Measurements from ENCODE around the gene CLINT1. TPM values are rescaled to one million over a fixed set of nuclear protein-coding genes. Genes with fewer than 3 reads are reported as not detected.

CLINT1 gene
- total RNA-seq, 1 experiment from 2014 or later, result 69.2 TPM

DNA sequence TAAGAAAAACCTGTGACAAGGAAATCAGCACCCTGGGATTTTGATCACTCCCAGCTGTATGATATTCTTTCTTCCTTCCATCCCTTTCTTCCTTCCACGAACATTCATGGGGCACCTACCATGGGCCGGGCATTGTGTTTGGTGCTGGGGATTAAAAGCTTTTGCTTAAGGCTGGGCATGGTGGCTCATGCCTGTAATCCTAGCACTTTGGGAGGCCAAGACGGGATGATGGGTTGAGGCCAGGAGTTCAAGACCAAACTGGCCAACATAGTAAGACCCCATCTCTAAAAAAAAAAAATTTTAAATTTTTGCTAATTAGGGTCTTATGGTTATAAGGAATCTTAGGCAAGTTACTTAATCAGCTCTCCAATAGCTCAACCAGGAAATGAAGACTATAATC is 48.5 kb upstream of the CLINT1 start (continued):
- TF ChIP-seq YY1 (IDR thresholded peaks at IDR 0.05; ENCODE audit: extremely low read depth, insufficient replicate concordance, low read depth, low read length) (no peak), POLR2A (IDR thresholded peaks at IDR 0.05; ENCODE audit: borderline replicate concordance, extremely low read depth, insufficient read depth, insufficient read length) (no peak), CEBPB (IDR thresholded peaks at IDR 0.05; ENCODE audit: low read depth) (no peak)

DNA sequence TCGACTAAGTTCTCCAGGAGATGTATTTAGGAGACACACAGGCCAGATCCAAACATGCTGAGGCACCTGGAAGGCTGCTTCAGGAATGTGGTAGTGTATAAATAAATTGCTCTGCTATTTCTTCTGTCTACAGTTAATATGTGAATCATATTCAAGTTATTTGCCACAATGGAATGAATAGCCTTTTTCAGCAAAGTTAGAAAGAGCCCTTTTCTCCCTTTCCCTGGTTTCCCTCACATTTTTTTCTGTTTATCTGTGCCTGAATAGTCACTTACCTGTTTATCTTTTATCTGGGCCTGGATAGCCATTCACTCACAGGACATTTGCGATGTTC is 44.1 kb upstream of the CLINT1 start:
- ATAC-seq (no peak), DNase-seq (ENCODE audit: low read depth, low spot score) (no peak)
- ChIA-PET POLR2A (no interaction called here), CTCF (no interaction called here), RAD21 (ENCODE audit: low non-redundant PET in 1 of 2, low total read pairs in 2 of 2, uncharacterized antibody in 2 of 2, unreplicated experiment in 2 of 2) (no interaction called here)
- intact Hi-C loops (cut with micrococcal nuclease), result no loop called here
- H2AFZ ChIP-seq (ENCODE audit: low read depth, low read length, poor library complexity, severe bottlenecking), result no peak overlapping the region
- no peaks in the 10 kb centered on the region for H3K79me2 ChIP-seq (ENCODE audit: insufficient read depth, low read length)
- no peaks in the 10 kb centered on the region for H3K27me3 ChIP-seq (ENCODE audit: insufficient read depth, low read length)
- H3K4me1 ChIP-seq (ENCODE audit: control insufficient read depth in 1 of 2, insufficient read depth in 2 of 2, low read length in 2 of 2), result no peaks in the 10 kb centered on the region
- no TSS peak for BruUV-seq (replicated peaks)
- H3K4me2 ChIP-seq (ENCODE audit: low read length), result no peak overlapping the region
- H4K20me1 ChIP-seq (ENCODE audit: insufficient read depth), result no peaks in the 10 kb centered on the region
- no peaks in the 10 kb centered on the region for H3K9me3 ChIP-seq (ENCODE audit: control insufficient read depth in 1 of 2, insufficient read depth in 1 of 2, low read depth in 1 of 2, low read length in 2 of 2)
- no peak overlapping the region for H3K4me3 ChIP-seq (replicated peaks in 1 of 2; ENCODE audit: low read depth in 1 of 2, low read length in 2 of 2)
- TF ChIP-seq CBX3 (IDR thresholded peaks at IDR 0.05; ENCODE audit: low read depth) (no peak), TCF7L2 (IDR thresholded peaks at IDR 0.05; ENCODE audit: borderline replicate concordance, extremely low read depth, insufficient read depth, insufficient read length) (no peak), CEBPB (IDR thresholded peaks at IDR 0.05; ENCODE audit: low read depth) (no peak), EZH2 (IDR thresholded peaks at IDR 0.05) (no peak), EGR1 (IDR thresholded peaks at IDR 0.05; ENCODE audit: low read depth) (no peak), POLR2AphosphoS5 (IDR thresholded peaks at IDR 0.05; ENCODE audit: low read depth, low read length) (no peak), SRF (IDR thresholded peaks at IDR 0.05; ENCODE audit: low read depth) (no peak), SIN3A (IDR thresholded peaks at IDR 0.05; ENCODE audit: low read depth) (no peak)
- no peaks in the 10 kb centered on the region for H3K36me3 ChIP-seq (ENCODE audit: control insufficient read depth in 1 of 2, insufficient read depth in 2 of 2, low read length in 2 of 2)
- H3K9ac ChIP-seq (ENCODE audit: low read length), result no peak overlapping the region
- no peak overlapping the region for H3K27ac ChIP-seq (ENCODE audit: low read depth, low read length)
- no peaks in the 10 kb centered on the region for H3K9me2 ChIP-seq (ENCODE audit: insufficient read depth)

DNA sequence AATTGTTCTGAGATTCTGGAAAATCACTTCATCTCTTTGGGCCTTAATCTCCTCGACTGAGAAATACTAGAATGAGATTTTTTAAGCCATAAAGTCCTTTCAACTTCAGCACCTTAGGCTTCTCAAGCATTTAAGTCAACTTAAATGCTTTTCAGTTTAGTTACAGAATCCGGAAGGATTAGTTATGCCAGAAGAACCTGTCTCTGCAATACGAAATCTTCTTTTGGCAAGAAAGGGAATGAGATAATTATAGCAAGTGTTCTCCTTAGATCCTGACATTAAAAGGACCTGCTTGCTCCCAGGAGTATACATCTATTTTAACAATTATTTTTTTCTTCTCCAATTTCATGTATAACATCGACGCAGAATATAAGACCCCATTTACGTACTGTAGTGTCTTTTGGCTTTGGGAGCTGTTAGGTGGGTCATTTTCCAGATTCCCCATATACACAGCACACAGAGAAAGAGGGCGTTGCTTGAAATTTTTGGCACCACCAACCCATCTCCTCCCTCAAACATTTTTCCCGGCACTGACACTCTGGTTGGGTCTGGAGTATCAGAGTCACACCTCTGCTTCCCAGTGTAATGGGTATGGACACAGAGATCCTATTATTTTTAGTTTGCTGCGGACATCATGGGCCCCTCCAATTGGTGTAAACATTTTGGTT is 43.6 kb upstream of the CLINT1 start:
- H2AFZ ChIP-seq (ENCODE audit: low read depth, low read length, poor library complexity, severe bottlenecking), result no peak overlapping the region
- no peaks in the 10 kb centered on the region for H3K4me1 ChIP-seq (ENCODE audit: control insufficient read depth in 1 of 2, insufficient read depth in 2 of 2, low read length in 2 of 2)
- TF ChIP-seq ZFX (IDR thresholded peaks at IDR 0.05) (no peak), POLR2AphosphoS5 (IDR thresholded peaks at IDR 0.05; ENCODE audit: low read depth, low read length) (no peak), ZNF274 (IDR thresholded peaks at IDR 0.05; ENCODE audit: low read depth, low read length) (no peak), ELF1 (IDR thresholded peaks at IDR 0.05; ENCODE audit: borderline replicate concordance, low read depth) (no peak), FOSL1 (IDR thresholded peaks at IDR 0.05; ENCODE audit: low read depth) (no peak), CEBPB (IDR thresholded peaks at IDR 0.05; ENCODE audit: low read depth) (no peak), JUND (IDR thresholded peaks at IDR 0.05) (no peak), RAD21 (IDR thresholded peaks at IDR 0.05; ENCODE audit: low read depth) (no peak), YY1 (IDR thresholded peaks at IDR 0.05; ENCODE audit: extremely low read depth, insufficient replicate concordance, low read depth, low read length) (no peak), EZH2 (IDR thresholded peaks at IDR 0.05) (no peak), SP1 (IDR thresholded peaks at IDR 0.05; ENCODE audit: low read depth) (no peak)
- TF ChIP-seq, protein P1, sequence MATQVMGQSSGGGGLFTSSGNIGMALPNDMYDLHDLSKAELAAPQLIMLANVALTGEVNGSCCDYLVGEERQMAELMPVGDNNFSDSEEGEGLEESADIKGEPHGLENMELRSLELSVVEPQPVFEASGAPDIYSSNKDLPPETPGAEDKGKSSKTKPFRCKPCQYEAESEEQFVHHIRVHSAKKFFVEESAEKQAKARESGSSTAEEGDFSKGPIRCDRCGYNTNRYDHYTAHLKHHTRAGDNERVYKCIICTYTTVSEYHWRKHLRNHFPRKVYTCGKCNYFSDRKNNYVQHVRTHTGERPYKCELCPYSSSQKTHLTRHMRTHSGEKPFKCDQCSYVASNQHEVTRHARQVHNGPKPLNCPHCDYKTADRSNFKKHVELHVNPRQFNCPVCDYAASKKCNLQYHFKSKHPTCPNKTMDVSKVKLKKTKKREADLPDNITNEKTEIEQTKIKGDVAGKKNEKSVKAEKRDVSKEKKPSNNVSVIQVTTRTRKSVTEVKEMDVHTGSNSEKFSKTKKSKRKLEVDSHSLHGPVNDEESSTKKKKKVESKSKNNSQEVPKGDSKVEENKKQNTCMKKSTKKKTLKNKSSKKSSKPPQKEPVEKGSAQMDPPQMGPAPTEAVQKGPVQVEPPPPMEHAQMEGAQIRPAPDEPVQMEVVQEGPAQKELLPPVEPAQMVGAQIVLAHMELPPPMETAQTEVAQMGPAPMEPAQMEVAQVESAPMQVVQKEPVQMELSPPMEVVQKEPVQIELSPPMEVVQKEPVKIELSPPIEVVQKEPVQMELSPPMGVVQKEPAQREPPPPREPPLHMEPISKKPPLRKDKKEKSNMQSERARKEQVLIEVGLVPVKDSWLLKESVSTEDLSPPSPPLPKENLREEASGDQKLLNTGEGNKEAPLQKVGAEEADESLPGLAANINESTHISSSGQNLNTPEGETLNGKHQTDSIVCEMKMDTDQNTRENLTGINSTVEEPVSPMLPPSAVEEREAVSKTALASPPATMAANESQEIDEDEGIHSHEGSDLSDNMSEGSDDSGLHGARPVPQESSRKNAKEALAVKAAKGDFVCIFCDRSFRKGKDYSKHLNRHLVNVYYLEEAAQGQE (IDR thresholded peaks at IDR 0.05; ENCODE audit: low read depth), result no peak
- POLR2A ChIA-PET, result no interaction called here
- BruUV-seq (replicated peaks), result no TSS peak
- H3K9me2 ChIP-seq (ENCODE audit: insufficient read depth), result no peaks in the 10 kb centered on the region
- H3K36me3 ChIP-seq (ENCODE audit: control insufficient read depth in 1 of 2, insufficient read depth in 2 of 2, low read length in 2 of 2), result no peaks in the 10 kb centered on the region
- no peaks in the 10 kb centered on the region for H3K27me3 ChIP-seq (ENCODE audit: insufficient read depth, low read length)
- H3K9ac ChIP-seq (ENCODE audit: low read length), result no peak overlapping the region
- no peaks in the 10 kb centered on the region for H4K20me1 ChIP-seq (ENCODE audit: insufficient read depth)
- H3K4me3 ChIP-seq (replicated peaks in 1 of 2; ENCODE audit: low read depth in 1 of 2, low read length in 2 of 2), result no peak overlapping the region
- no peak overlapping the region for H3K4me2 ChIP-seq (ENCODE audit: low read length)
- no peak for DNase-seq (ENCODE audit: low read depth, low spot score)
- H3K79me2 ChIP-seq (ENCODE audit: insufficient read depth, low read length), result no peaks in the 10 kb centered on the region
- intact Hi-C loops (cut with micrococcal nuclease), result no loop called here
- CTCF ChIA-PET, result no interaction called here
- RAD21 ChIA-PET (ENCODE audit: low non-redundant PET in 1 of 2, low total read pairs in 2 of 2, uncharacterized antibody in 2 of 2, unreplicated experiment in 2 of 2), result no interaction called here
- no peaks in the 10 kb centered on the region for H3K9me3 ChIP-seq (ENCODE audit: control insufficient read depth in 1 of 2, insufficient read depth in 1 of 2, low read depth in 1 of 2, low read length in 2 of 2)
- H3K27ac ChIP-seq (ENCODE audit: low read depth, low read length), result no peak overlapping the region
- ATAC-seq, result no peak

Data from HCT116 (cell line).